ENCODE measurements around the gene AK2.

- TF ChIP-seq CTCF (IDR thresholded peaks at IDR 0.05) (no peak), POLR2A (IDR thresholded peaks at IDR 0.05; ENCODE audit: low read depth) (no peak), POLR2AphosphoS5 (IDR thresholded peaks at IDR 0.05) (no peak)
Measured at GRCh38 chr1:32966900-32967299, 69.8 kb downstream of the AK2 start.

Measured in esophagus muscularis mucosa (tissue), 3 donors.